ENCODE results near the gene BANK1.

The BANK1 gene

DNA sequence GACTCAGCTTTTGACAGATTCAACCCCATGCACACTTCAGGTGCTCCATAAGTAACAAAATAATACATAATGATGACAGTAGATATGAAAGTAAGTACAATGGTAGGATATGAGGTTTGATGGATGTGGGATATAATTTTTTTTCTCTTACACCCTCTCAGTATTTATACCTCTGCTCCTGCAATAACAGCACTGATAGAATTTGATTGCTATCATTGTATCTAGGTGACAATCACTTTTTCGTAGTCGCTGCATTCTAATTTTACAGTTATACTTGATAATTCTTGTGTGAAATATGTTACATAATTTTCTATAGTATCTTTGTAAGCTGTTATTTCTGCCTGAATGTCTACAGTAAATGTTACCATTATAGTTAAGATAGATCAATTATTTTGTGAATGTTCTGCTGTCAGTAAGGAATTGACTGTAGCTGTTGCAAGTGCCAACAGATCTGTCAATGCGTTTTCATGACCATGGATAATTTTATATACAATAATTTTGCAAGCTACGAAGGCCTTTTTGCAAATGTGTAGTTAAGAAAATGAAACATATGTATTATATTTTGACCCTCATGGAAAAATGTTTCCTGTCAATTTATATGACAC, 128.9 kb downstream of the BANK1 start:
- POLR2A ChIA-PET: no interaction called here
- Histone ChIP-seq H3K36me3 (ENCODE audit: control insufficient read depth in 2 of 2, insufficient read depth in 1 of 2, low read length in 2 of 2) (no peaks in the 10 kb centered on the region), H3K4me3 (ENCODE audit: low read depth, low read length) (no peak overlapping the region), H3K27ac (ENCODE audit: extremely low read depth, low read depth, low read length) (no peak overlapping the region), H3K4me1 (ENCODE audit: control insufficient read depth, insufficient read depth, low read length) (no peaks in the 10 kb centered on the region), H3K9me3 (ENCODE audit: control insufficient read depth, insufficient read depth, low read depth, low read length) (no peaks in the 10 kb centered on the region)
- CTCF ChIA-PET: no interaction called here
- no peak for TF ChIP-seq ZNF114 (tag by site-specific recombination; IDR thresholded peaks at IDR 0.05)
- no peak for TF ChIP-seq ZNF19 (tag by site-specific recombination; IDR thresholded peaks at IDR 0.05; ENCODE audit: low read depth)
- no peak for TF ChIP-seq ZNF248 (tag by site-specific recombination; IDR thresholded peaks at IDR 0.05)
- TF ChIP-seq ZNF223 (tag by site-specific recombination; IDR thresholded peaks at IDR 0.05): no peak
- TF ChIP-seq ZNF514 (tag by site-specific recombination; IDR thresholded peaks at IDR 0.05): no peak
- no peak for TF ChIP-seq KLF1 (tag by site-specific recombination; IDR thresholded peaks at IDR 0.05)
- TF ChIP-seq RBAK (tag by site-specific recombination; IDR thresholded peaks at IDR 0.05): no peak
- no peak for TF ChIP-seq BCL11B (tag by site-specific recombination; IDR thresholded peaks at IDR 0.05; ENCODE audit: low read depth)
- no peak for TF ChIP-seq ZNF621 (tag by site-specific recombination; IDR thresholded peaks at IDR 0.05)
- no peak for TF ChIP-seq REPIN1 (tag by site-specific recombination; IDR thresholded peaks at IDR 0.05; ENCODE audit: low read depth)
- no peak for TF ChIP-seq SCRT1 (tag by site-specific recombination; IDR thresholded peaks at IDR 0.05; ENCODE audit: borderline replicate concordance)
- no peak for TF ChIP-seq ZNF24 (tag by site-specific recombination; IDR thresholded peaks at IDR 0.05)
- TF ChIP-seq, protein P1, sequence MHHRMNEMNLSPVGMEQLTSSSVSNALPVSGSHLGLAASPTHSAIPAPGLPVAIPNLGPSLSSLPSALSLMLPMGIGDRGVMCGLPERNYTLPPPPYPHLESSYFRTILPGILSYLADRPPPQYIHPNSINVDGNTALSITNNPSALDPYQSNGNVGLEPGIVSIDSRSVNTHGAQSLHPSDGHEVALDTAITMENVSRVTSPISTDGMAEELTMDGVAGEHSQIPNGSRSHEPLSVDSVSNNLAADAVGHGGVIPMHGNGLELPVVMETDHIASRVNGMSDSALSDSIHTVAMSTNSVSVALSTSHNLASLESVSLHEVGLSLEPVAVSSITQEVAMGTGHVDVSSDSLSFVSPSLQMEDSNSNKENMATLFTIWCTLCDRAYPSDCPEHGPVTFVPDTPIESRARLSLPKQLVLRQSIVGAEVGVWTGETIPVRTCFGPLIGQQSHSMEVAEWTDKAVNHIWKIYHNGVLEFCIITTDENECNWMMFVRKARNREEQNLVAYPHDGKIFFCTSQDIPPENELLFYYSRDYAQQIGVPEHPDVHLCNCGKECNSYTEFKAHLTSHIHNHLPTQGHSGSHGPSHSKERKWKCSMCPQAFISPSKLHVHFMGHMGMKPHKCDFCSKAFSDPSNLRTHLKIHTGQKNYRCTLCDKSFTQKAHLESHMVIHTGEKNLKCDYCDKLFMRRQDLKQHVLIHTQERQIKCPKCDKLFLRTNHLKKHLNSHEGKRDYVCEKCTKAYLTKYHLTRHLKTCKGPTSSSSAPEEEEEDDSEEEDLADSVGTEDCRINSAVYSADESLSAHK (tag by site-specific recombination; IDR thresholded peaks at IDR 0.05): no peak
- no peak for TF ChIP-seq TRIM28 (IDR thresholded peaks at IDR 0.05; ENCODE audit: borderline replicate concordance, low read length)
- TF ChIP-seq, protein P2, sequence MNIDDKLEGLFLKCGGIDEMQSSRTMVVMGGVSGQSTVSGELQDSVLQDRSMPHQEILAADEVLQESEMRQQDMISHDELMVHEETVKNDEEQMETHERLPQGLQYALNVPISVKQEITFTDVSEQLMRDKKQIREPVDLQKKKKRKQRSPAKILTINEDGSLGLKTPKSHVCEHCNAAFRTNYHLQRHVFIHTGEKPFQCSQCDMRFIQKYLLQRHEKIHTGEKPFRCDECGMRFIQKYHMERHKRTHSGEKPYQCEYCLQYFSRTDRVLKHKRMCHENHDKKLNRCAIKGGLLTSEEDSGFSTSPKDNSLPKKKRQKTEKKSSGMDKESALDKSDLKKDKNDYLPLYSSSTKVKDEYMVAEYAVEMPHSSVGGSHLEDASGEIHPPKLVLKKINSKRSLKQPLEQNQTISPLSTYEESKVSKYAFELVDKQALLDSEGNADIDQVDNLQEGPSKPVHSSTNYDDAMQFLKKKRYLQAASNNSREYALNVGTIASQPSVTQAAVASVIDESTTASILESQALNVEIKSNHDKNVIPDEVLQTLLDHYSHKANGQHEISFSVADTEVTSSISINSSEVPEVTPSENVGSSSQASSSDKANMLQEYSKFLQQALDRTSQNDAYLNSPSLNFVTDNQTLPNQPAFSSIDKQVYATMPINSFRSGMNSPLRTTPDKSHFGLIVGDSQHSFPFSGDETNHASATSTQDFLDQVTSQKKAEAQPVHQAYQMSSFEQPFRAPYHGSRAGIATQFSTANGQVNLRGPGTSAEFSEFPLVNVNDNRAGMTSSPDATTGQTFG (tag by site-specific recombination; IDR thresholded peaks at IDR 0.05; ENCODE audit: borderline replicate concordance): no peak
- no peak for TF ChIP-seq ZSCAN30 (tag by site-specific recombination; IDR thresholded peaks at IDR 0.05)
- TF ChIP-seq SETDB1 (IDR thresholded peaks at IDR 0.05; ENCODE audit: insufficient read length, low read length): no peak

DNA sequence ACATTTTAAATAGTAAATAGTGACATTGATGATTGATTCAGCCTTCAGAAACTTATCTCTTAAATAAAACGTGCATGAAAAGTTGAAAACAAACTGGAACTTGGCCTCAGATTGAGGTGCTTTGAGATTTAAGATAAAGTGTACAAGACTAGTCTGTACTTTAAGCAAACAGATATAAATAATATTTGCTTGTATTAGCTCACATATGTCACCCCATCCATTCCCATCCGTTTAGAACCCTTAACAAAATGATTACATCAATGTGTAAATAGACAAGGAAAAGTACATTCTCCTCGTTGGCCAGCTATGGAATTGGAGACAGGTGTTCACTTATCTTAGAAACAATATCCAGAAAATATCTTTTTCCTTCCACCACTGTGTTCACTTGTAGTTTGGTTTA, 130.8 kb downstream of the BANK1 start:
- ChIA-PET POLR2A (no interaction called here), CTCF (no interaction called here)
- Histone ChIP-seq H3K9me3 (ENCODE audit: control insufficient read depth, insufficient read depth, low read depth, low read length) (no peaks in the 10 kb centered on the region), H3K27ac (ENCODE audit: extremely low read depth, low read depth, low read length) (no peak overlapping the region), H3K4me1 (ENCODE audit: control insufficient read depth, insufficient read depth, low read length) (no peaks in the 10 kb centered on the region), H3K4me3 (ENCODE audit: low read depth, low read length) (no peak overlapping the region), H3K36me3 (ENCODE audit: control insufficient read depth in 2 of 2, insufficient read depth in 1 of 2, low read length in 2 of 2) (no peaks in the 10 kb centered on the region)
- TF ChIP-seq ZFP37 (tag by site-specific recombination; IDR thresholded peaks at IDR 0.05) (no peak), ZNF311 (tag by site-specific recombination; IDR thresholded peaks at IDR 0.05; ENCODE audit: borderline replicate concordance) (no peak), ZNF777 (tag by site-specific recombination; IDR thresholded peaks at IDR 0.05; ENCODE audit: borderline replicate concordance) (no peak), OVOL3 (tag by site-specific recombination; IDR thresholded peaks at IDR 0.05) (no peak), ZBTB1 (tag by site-specific recombination; IDR thresholded peaks at IDR 0.05) (no peak), ZNF548 (tag by site-specific recombination; IDR thresholded peaks at IDR 0.05) (no peak), HOXD13 (CRISPR knock-in tag; IDR thresholded peaks at IDR 0.05; ENCODE audit: borderline replicate concordance) (no peak), ZNF596 (tag by site-specific recombination; IDR thresholded peaks at IDR 0.05) (no peak), ZNF837 (tag by site-specific recombination; IDR thresholded peaks at IDR 0.05) (no peak), YY2 (tag by site-specific recombination; IDR thresholded peaks at IDR 0.05) (no peak), ZBTB20 (tag by site-specific recombination; IDR thresholded peaks at IDR 0.05) (no peak), ZNF416 (tag by site-specific recombination; IDR thresholded peaks at IDR 0.05) (no peak)

Measured in HEK293 (cell line).